ENCODE measurements around the gene TUBB4B. TPM values are rescaled to one million over a fixed set of nuclear protein-coding genes. Genes with fewer than 3 reads are reported as not detected.

TUBB4B gene
- polyA plus RNA-seq, 6 donors from 2014 or later = 22.7 to 53.2 (median 40.2) TPM

- peaks cover 0 to 2% (median 0%) of the 10 kb centered on the region in 7 donors for H3K9me3 Mint-ChIP-seq
Observed at GRCh38 chr9:137224830-137225694, 16.0 kb upstream of the TUBB4B start, which contains the start of gene CYSRT1. Gene CYSRT1 (plus strand): TSS chr9:137225174. CDS start chr9:137225622, 448 bp downstream.

GRCh38 chr9:137225699-137226331 is 15.3 kb upstream of the TUBB4B start:
- peak overlapping the region in 2 of 6 donors; percentile 67 to 79 for H3K27ac Mint-ChIP-seq

More at GRCh38 chr9:137224830-137225694, 16.0 kb upstream of the TUBB4B start, which contains the start of gene CYSRT1:
- Mint-ChIP-seq H3K36me3 (no peaks in the 10 kb centered on the region), H3K27ac (peak within 1 kb of the TSS in 3 of 6 donors; percentile 79 to 97 (median 80)), H3K4me3 (peak within 1 kb of the TSS; percentile 75 to 92 (median 80)), H3K27me3 (peaks cover 0 to 15% (median 8%) of the 10 kb centered on the region in 3 donors), H3K4me1 (peaks cover 6 to 12% (median 11%) of the 10 kb centered on the region in 3 donors)
- ATAC-seq (ENCODE audit: low read depth in 2 of 2) (no peak), DNase-seq (no peak)

GRCh38 chr9:137226338-137227053 is 14.6 kb upstream of the TUBB4B start:
- H3K27me3 Mint-ChIP-seq = peaks cover 0 to 15% (median 8%) of the 10 kb centered on the region in 3 donors
- H3K36me3 Mint-ChIP-seq = no peaks in the 10 kb centered on the region
- peak overlapping the region in 3 of 6 donors; percentile 42 to 79 (median 67) for H3K27ac Mint-ChIP-seq

More at GRCh38 chr9:137225699-137226331, 15.3 kb upstream of the TUBB4B start:
- ATAC-seq (ENCODE audit: low read depth in 2 of 2) (no peak), DNase-seq (no peak)
- H3K4me1 Mint-ChIP-seq = peaks cover 6 to 12% (median 11%) of the 10 kb centered on the region in 3 donors
- no peaks in the 10 kb centered on the region for H3K36me3 Mint-ChIP-seq
- H3K9me3 Mint-ChIP-seq = peaks cover 0 to 2% (median 0%) of the 10 kb centered on the region in 7 donors
- H3K4me3 Mint-ChIP-seq = no peak overlapping the region
- H3K27me3 Mint-ChIP-seq = peaks cover 0 to 15% (median 8%) of the 10 kb centered on the region in 3 donors

GRCh38 chr9:137227054-137227852 is 13.8 kb upstream of the TUBB4B start, which contains the start of gene RNF224:
Gene RNF224 (plus strand): TSS chr9:137227502. CDS start chr9:137228336, 834 bp downstream.
- no peaks in the 10 kb centered on the region for H3K36me3 Mint-ChIP-seq
- H3K27ac Mint-ChIP-seq = peak within 1 kb of the TSS; percentile 42 to 97 (median 69)
- peak; percentile 78 for DNase-seq
- peaks cover 0 to 15% (median 8%) of the 10 kb centered on the region in 3 donors for H3K27me3 Mint-ChIP-seq
- H3K4me1 Mint-ChIP-seq = peaks cover 6 to 12% (median 11%) of the 10 kb centered on the region in 3 donors
- ATAC-seq (ENCODE audit: low read depth in 2 of 2) = peak; percentile 42 to 43
- H3K9me3 Mint-ChIP-seq = peaks cover 0 to 2% (median 0%) of the 10 kb centered on the region in 7 donors
- H3K4me3 Mint-ChIP-seq = peak within 1 kb of the TSS in 1 of 8 donors; percentile 12

More at GRCh38 chr9:137226338-137227053, 14.6 kb upstream of the TUBB4B start:
- ATAC-seq (ENCODE audit: low read depth in 2 of 2) (no peak), DNase-seq (no peak)
- Mint-ChIP-seq H3K4me1 (peaks cover 6 to 12% (median 11%) of the 10 kb centered on the region in 3 donors), H3K4me3 (no peak overlapping the region), H3K9me3 (peaks cover 0 to 2% (median 0%) of the 10 kb centered on the region in 7 donors)

- Mint-ChIP-seq H3K9me3 (peaks cover 0 to 2% (median 0%) of the 10 kb centered on the region in 7 donors), H3K36me3 (no peaks in the 10 kb centered on the region), H3K27ac (peak overlapping the region in 4 of 6 donors; percentile 60 to 97 (median 78)), H3K27me3 (peaks cover 0 to 15% (median 8%) of the 10 kb centered on the region in 3 donors), H3K4me1 (peaks cover 6 to 9% (median 7%) of the 10 kb centered on the region in 3 donors), H3K4me3 (peak overlapping the region in 1 of 8 donors; percentile 12)
- ATAC-seq (ENCODE audit: low read depth in 2 of 2) (no peak), DNase-seq (no peak)
Observed at GRCh38 chr9:137227853-137228505, 13.1 kb upstream of the TUBB4B start.

GRCh38 chr9:137228506-137228967 is 12.6 kb upstream of the TUBB4B start:
- H3K27me3 Mint-ChIP-seq = peaks cover 0 to 15% (median 8%) of the 10 kb centered on the region in 3 donors
- H3K9me3 Mint-ChIP-seq = peaks cover 0 to 2% (median 0%) of the 10 kb centered on the region in 7 donors
- no peak for ATAC-seq (ENCODE audit: low read depth in 2 of 2)
- no peak overlapping the region for H3K4me3 Mint-ChIP-seq
- no peak overlapping the region for H3K27ac Mint-ChIP-seq
- no peaks in the 10 kb centered on the region for H3K36me3 Mint-ChIP-seq
- no peak for DNase-seq
- H3K4me1 Mint-ChIP-seq = peaks cover 5 to 7% (median 6%) of the 10 kb centered on the region in 3 donors

- no peaks in the 10 kb centered on the region for H3K36me3 Mint-ChIP-seq
- no peak overlapping the region for H3K4me3 Mint-ChIP-seq
- peaks cover 0 to 15% (median 8%) of the 10 kb centered on the region in 3 donors for H3K27me3 Mint-ChIP-seq
- H3K27ac Mint-ChIP-seq = no peak overlapping the region
- H3K9me3 Mint-ChIP-seq = peaks cover 0 to 2% (median 0%) of the 10 kb centered on the region in 7 donors
- H3K4me1 Mint-ChIP-seq = peaks cover 3 to 7% (median 5%) of the 10 kb centered on the region in 3 donors
- no peak for DNase-seq
- ATAC-seq (ENCODE audit: low read depth in 2 of 2) = no peak
Observed at GRCh38 chr9:137228968-137229896, 11.9 kb upstream of the TUBB4B start.

- Mint-ChIP-seq H3K4me3 (no peak overlapping the region), H3K9me3 (peaks cover 0 to 2% (median 0%) of the 10 kb centered on the region in 7 donors), H3K27me3 (peaks cover 0 to 21% (median 8%) of the 10 kb centered on the region in 3 donors), H3K27ac (no peak overlapping the region), H3K36me3 (no peaks in the 10 kb centered on the region), H3K4me1 (peaks cover 10 to 14% (median 10%) of the 10 kb centered on the region in 3 donors)
- no peak for DNase-seq
- no peak for ATAC-seq (ENCODE audit: low read depth in 2 of 2)
Observed at GRCh38 chr9:137229903-137230704, 11.0 kb upstream of the TUBB4B start.

GRCh38 chr9:137230705-137231371 is 10.2 kb upstream of the TUBB4B start, which contains the start of gene SLC34A3:
Gene SLC34A3 (plus strand): TSS chr9:137230901. CDS start chr9:137231703, 802 bp downstream.
- DNase-seq (no peak), ATAC-seq (ENCODE audit: low read depth in 2 of 2) (no peak)
- no peak within 1 kb of the TSS for H3K4me3 Mint-ChIP-seq
- H3K36me3 Mint-ChIP-seq = no peaks in the 10 kb centered on the region
- H3K4me1 Mint-ChIP-seq = peaks cover 14 to 19% (median 14%) of the 10 kb centered on the region in 3 donors
- H3K27me3 Mint-ChIP-seq = peaks cover 0 to 23% (median 8%) of the 10 kb centered on the region in 3 donors
- peak within 1 kb of the TSS in 1 of 6 donors; percentile 81 for H3K27ac Mint-ChIP-seq
- peaks cover 0 to 2% (median 0%) of the 10 kb centered on the region in 7 donors for H3K9me3 Mint-ChIP-seq
